Glomerular visceral epithelial cell (primary cell): ENCODE data around the gene C1QTNF8.

Experiments
- DNase-seq: peaks from one replicate; pipeline ENCODE4 v3.0.0-alpha.2; 2016; ENCODE audit errors: extremely low spot score

The C1QTNF8 gene

DNA sequence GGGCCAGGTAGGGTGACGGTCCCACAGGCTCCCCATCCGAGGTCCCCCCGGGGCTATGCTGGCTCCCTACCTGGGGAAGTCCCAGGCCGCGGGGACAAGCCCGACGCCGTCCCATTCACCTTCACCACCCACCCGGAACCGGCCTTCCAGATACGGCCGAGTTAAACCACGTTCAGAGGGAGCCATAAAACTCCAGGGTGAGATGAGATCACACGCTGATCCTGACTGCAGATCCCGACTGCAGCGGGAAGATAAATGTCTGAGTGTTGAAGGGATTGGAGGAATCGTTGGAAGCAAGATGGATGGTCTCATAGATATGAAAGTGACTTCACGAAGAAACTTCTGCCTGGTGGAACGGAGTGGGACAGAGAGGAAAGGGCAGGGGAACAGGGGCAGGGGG, 13.6 kb upstream of the C1QTNF8 start:
- no peak for DNase-seq

DNA sequence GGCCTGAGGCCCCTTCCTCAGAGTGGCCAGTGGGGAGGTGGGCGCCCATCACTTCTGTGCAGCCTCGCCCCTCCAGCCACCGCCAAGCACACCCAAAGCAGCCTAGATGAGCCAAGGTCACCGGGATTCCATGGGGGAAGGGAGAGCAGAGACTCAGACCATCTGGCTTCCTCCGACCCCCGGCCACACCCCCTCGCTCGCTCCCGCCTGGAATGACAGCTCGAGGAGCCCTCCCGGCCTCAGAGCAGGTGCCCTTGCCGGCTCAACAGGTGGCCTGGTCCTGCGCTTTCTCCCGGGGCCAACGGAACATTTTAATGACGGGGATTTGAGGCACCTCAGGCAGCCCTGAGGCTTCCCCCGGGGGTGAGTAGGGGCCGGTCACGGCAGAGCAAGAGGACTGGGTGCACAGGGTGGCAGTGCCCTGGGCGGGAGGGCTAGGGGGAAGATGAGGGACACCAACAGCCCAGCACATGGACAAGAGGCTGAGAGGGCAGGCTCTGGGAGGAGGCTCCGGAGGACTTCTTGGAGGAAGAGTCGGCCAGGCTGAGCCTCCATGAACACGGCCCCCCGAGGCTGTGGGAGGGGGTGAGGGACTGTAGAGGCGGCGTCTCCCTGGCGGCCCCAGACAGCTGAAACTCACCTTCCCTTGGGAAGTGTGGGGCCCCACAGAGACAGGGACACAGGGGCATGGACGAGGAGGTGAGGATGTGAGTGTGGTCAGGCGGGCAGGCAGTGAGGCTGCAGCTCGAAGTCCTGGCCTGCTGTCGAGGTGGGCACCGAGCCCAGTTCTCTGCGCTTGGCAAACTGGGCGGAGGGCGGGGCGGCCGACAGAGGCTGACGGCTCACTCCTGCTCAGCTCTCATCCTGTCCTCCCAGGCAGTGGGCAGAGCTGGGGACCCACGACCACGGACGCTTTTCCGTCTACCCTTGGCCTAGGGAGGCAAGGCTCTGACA, 12.5 kb upstream of the C1QTNF8 start:
- no peak for DNase-seq

DNA sequence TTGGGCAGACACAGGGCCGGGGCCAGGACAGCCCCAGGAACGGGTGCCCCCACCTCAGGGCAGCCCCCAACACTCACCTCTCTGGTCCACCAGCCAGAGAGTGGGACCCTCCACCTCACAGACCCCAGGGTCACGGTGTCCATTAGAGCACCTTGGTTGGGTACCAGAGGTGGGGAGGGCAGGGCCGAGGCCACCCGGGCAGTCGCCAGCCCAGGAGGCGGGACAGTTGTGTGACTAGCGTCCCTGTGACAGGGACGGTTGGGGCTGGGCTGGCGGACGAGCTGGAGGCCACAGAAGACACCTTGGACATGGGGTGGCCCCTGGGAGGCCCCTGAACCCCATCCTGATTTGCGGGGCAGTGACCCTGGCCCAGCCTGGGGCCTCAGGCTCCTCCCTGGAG, 11.7 kb upstream of the C1QTNF8 start:
- DNase-seq, result no peak

DNA sequence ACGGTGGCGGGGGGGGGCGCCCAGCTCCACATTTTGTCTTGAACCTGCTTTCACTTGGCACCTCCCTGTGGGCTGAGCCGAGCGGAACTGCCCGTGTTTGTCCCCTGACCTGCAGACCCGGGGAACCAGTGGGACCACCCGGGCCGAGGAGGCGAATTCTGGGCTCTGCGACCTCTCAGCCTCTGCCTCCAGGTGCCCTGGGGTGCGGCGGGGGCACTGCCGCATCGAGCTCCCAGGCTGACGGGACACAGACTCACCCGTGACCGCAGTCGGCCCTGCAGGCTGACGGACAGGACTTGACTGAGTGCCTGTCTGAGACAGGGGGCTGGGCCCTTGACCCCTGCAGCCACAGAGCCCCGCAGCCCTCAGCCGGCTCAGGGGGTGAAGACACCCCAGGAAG, 11.1 kb upstream of the C1QTNF8 start:
- DNase-seq, result no peak

DNA sequence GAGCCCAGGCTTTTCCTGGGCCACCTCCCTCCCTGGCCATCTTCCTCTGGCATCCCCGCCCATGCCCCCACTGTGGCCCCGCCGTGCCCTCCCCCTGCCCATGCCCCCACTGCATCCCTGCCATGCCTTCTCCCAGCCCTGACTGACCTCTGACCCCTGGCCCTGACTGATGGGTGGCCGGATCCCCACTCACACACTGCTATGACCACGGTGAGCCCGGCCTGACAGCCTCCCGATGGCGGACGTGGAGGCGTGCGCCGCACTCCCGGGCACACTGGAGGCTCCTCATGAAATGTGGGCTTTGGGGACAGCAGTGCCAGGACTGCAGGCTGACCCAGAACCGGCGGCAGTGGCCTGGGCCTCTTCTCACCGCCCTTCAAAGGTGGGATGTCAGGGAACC, 10.6 kb upstream of the C1QTNF8 start:
- no peak for DNase-seq

DNA sequence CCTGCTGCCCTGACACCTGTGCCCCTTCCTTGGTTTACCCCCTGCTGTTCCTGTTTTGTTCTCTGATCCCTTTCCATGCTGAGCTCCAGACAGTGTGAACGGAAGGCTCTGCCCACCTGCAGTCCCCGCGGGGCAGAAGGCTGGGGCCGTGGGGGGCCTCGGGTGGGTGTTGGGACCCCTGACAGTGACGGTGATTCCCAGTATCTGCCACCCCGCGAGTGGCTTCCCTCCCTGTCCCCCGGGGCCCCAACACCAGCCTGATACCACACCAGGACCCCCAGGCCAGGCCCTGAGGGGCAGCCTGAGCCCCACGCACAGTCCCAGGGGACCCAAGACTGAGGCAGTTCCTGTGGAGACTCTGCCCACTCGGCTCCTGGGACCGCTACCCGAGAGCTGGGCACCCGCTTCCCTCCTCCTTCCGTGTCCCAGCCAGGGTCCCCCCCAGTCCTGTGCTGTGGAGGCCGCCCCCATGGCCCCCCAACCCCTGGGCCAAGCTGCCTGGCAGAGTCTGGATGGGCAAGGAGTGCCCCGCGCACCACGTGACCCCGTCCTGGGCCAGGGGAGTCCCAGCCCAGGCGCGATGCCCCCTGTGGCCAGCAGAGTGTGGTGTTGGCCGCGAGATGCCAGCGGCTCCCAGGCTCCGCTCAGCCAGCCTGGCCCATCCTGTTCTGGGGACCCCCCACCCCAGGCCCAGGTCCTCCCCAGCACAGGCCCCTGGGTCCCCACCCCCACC, 10.0 kb upstream of the C1QTNF8 start:
- peak; percentile 50 for DNase-seq

DNA sequence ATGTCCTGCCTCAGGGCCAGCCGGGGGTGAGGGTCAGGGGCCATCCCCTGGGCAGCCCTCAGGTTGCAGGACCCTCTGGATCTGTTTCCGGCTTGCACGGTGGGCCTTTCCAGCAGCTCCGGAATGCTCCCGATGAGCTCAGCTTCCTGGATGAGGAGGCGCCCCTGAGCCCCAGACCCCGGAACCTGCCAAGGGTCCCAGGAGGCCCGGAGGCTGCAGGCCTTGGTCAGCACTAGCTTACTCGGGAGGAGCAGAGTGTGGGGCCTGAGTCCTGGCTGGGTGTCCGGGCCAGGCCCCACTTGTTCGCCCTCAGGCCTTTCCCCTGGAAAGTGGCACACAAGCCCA, 7.6 kb upstream of the C1QTNF8 start:
- no peak for DNase-seq

DNA sequence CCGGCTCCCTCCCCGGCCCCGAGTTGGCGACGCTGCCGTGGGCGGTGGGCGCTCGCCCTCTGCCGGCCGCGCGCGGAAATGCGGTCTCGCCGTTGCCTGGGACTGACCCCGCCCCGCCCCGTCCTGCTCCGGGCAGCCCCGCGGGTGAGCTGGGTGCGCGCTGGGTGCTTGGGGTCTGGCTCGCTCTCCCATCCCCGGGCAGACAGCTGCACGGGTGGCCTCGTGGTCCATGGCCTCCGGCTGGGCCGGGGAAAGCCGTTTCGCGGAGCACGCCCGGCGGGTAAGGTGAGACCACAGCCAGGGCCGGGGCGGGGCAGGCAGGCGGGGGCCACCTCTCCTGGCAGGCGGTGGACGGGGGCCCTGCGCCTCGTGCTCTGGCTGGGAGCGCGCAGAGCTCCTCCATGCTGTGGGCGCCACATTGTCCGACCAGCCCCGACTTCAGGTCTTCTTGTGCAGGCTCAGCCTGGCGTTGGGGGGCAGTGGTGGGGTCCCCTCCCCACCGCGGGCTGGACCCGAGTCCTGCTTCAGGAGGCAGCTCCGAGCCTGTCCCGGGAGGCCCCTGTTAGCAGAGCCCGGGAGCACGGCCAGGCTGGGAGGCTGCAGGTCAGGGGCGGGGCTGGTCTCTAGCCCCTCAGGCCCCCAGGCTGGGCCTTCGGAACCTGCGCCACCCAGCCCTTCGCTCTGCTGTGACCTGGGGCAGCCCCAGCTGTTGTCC, 7.0 kb upstream of the C1QTNF8 start:
- DNase-seq, result peak; percentile 45

DNA sequence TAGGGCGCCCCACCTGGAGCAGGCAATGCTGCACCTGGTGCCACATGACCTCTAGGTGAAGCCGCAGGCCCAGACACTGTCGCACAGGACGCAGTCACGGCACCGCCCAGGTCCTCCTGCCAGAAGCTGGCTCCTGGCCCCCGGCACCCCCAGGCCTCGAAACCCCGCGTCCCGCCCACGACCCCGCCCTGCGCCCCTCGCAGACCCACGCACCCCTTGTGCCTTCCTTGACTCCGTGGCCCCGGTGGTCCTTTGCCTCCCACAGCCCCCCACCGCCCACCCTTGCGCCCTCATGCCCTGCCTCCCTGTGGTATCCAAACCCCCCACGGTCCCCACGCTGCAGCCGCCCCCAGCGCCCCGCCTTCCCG, 6.3 kb upstream of the C1QTNF8 start:
- DNase-seq, result no peak

DNA sequence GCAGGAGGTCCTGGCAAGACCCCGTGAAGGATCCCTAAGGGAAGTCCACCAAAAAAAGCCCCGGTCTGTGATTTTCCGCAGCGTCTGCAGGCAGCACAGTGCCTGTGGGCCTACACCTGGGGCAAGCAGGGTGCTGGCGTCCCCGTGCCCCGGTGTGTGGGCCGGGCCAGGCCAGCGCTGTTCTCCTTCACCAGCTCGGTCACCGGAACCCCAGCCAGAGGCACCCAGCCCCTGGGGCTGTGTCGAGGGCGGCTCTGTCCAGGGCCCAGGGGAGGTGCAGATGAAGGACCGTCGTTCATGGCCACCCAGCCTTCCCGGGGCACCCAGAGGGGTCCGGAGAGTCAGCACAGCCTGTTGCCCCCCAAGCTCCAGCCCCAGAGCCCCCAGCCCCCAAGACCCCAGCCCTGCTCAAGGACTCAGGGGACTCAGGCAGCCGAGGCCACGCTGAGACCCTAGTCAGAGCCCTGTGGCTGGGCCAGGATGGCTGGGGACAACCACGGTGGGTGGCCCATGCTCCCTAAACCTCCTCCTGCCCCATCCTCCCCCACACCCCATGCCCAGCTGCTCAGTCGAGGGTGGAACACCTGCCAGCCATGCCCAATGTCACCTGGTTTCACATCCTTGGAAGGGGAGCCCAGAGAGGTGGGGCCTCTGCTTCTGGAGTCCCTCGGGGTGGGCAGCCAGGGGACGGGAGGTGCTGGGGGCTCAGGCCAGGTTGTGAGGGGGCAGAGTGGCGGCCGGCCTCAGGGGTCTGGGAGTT, 5.7 kb upstream of the C1QTNF8 start:
- DNase-seq, result no peak

DNA sequence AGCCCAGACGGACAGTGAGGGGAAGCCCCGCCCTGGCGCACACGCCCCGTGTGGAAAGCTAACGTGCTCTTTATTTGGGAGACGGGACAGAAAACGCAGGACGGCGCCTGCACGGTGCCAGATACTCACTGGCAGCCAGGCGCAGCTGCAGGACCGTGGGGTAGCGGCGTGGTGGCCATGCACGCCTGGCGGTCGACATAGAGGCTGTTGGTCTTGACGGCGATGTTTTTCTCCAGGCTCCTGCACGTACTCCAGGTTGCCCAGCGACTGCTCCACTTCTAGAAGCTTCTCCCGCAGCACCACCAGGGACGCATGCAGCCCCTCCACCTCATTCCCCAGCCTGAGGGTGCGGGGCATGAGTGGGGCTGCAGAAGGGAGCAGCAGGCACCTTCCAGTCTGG, 5.1 kb upstream of the C1QTNF8 start:
- DNase-seq, result no peak

DNA sequence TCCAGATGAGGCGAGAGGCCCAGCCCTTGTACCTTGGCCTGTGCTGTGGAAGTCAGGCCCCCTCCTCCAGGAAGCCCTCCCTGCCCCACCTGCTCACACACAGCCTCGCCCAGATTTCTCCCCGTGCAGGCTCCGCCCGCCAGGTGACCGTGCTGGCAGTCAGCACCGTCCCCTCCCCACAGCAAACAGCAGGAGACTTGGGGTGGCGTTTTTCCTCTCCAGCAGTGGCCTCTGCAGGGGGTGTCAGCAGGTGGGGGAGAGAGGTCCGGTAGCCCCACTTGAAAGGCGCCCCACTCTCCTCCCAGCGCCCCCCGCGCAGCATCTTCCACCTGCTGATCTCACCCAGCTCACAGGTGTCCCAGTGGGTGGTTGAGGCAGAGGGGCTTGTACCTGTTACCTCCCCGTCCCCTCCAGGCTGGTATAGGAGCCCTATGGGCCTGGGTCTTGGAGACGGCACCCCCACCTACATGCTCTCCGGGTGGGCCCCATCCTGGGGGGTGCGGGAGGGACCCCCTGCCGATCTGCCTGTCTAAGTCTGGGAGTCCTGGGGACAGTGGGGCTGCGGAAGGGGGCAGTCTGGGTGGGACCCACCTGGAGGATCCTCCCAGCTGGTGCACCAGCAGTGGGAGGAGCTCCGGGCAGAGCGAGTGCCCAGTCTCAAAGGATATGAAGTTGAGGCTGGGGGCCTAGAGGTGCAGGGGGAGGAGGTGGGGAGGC, 4.2 kb upstream of the C1QTNF8 start:
- DNase-seq, result no peak

DNA sequence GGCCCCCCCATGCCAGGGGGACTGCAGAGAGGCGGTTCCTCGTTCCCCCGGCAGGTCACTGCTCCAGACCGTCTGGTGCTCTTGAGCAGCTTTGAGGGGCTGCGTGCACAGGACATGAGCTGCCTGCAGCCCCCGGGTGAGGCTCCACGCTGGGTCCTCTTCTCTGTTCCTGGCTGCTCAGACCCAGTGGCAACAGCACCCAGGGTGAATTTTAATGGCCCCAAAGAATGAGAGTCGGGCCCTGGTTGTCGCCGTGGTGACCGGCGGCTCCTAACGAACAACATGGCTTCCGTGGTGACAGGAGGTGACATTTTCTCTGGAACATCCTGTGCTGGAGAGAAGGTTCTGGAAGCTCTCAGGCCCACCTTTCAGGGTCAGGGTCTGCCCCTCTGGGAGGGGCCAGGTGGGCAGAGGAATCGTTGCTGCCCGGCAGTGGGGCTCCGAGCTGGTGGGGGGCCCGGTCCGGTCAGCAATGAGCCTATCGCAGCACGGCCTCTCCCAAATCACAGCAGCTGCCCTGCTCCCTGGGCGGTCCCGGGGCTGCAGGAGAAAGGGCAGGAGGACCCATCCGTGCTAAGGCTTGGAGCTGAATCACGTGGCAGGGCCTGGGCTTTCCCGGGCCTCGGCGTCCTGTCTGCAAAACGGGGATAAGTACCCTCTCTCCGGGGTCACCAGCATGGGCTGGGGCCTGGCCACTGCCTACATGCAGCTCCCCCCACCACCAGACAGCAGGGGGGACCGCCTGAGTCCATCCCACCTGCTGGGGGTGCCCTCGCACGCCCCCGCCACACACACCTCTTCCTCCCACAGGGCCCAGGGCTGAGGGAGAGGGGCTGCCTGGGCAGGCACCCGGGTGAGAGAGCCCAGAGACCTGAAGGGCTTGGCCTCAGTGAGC, 3.4 kb upstream of the C1QTNF8 start:
- DNase-seq, result no peak

DNA sequence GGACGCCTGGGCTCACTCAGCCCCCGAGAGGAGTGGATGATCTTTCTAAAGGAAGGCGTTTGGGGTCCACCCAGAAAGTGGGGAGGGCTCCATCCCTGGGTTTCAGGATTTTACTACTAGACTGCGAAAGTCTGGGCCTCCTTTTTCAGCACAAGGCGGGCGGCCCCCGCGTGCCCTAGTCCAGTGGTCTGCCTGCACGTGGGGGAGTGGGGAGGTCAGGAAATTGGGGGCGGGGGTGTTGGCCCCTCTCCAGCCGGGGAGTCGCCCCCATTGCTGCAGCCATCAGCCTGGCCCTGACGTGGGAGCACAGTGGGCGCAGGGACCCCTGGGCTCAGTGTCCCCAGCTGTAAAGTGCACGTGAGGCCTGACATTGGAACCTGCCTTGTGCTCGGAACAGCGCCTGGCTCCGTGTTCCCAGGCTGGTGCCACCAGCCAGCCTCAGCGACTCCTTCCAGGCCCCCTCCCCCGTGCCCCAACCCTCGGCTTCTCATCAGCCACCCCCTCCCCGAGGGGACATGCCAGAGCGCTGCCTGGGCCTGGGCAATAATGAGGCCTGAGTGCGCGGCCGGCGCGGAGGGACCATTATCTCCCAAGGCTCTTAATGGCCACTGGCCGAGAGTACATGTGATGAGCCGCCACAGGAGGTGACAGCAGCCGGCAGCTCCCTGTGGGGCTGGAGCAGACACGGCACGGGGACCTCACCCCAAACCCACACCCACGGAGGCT, 2.4 kb upstream of the C1QTNF8 start:
- DNase-seq, result no peak

DNA sequence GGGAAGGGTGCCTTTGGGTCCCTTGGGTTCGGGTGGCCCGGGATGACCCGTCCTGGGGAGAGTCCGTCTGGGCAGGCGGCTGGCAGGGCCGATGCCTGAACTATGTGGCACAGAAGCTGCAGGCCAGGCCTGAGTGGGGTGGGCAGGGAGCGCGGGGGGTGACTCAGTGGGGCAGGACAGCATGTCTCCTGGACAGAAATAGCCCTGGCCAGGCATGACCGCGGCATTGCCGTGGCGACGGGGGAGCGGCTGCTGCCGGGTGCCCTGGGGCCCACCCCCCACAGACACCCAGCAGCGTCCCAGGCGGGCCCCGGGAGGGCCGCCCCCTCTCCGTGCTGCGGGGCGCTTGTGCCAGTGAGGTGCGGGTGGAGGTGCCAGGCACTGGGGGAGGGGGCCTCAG, 1.8 kb upstream of the C1QTNF8 start:
- DNase-seq, result no peak

DNA sequence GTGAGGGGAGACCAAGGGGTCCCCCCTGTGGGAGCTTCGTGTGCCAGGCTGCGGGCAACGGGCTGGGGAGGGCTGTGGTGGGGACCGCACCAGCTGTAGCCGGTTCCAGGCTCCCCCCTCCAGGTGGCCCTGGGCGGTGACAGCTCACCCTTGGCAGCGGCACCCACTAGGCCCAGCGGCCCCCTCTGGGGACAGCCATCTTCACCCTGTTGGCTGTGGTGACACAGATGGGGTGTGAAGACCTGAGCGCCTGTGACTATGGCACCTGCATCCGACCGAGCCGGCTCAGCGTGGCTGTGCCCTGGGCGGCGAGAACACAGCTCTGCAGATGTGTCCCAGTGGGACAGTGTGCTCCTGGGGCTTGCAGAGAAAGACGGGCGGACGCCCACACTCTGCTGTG, 1.1 kb upstream of the C1QTNF8 start:
- DNase-seq, result no peak

DNA sequence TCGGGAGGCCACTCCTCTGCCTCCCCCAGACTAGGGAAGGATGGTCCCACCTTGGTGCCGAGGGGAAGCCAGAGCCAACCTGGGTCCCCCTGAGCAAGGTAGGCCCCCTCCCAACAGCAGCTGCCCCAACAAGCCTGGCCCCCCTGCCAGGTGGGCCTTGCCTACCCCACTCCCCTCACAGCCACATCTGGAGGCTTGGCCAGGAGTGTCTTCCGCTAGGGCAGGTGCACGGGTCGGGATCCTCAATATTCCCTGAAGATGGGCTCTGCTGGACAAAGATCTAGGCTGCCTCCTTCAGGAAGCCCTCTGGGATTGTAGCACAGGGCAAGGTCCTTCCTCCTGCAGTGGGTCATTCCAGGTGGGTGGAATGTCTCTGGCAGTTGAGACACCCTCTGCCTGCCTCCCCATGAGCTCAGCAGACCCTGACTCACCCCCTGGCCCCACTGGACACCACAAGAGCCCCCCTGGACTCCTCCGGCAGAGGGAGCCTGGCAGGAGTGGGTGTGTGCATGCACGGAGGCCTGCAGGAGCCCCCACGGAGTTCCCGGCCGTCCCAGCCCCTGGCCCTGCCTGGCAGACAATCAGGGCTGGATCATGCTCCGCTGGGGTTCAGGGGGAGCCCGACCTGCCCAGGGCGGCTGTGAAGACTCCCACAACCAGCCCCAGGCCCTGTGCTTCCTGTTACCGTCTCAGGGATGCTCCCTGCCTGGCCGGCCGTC, 435 bp downstream of the C1QTNF8 start:
- no peak for DNase-seq

DNA sequence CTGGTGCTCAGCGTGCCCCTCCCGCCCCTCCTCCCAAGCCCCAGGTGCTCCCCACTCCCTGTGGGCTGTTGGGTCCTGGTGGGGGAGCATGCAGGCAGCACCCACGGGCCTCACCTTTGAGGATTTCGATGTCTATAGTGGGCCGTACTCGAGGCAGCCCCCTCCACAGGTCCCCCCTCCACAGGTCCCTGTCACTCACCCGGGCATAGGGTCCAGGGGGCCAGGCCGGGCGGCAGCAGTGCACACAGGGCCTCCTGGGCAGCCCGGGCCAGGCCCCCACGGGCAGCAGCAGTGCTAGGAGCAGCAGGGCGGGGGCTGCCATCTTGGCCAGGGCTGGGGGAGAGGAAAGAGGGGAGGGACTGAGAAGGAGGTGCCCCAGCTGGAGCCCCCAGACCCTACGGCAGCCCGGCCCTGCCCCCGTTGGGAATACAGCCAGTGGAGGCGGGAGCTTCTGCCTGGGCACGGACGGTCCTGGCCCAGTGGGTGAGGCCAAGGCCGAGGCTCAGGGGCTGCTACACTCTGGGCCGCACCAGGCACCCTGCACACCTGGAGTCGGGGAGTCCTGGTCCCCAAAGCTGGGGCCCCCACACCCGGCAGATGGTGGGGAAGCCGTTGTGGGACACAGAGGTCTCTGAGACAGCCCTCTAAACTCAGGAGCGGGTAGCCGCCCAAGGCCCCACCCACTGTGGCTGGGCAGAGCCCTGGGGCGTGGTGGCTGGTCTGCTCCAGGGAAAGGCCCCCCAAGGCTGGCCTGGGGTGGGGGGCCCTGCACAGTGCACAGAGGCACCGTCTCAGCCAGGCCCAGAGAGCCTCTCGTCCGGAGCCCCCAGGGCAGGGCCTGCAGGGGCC, 1.2 kb downstream of the C1QTNF8 start:
- no peak for DNase-seq
